Astrocyte (in vitro differentiated cells and primary cell): ENCODE data around the gene NIP7. TPM values are rescaled to one million over a fixed set of nuclear protein-coding genes. Genes with fewer than 3 reads are reported as not detected.

Experiments used
- DNase-seq: peaks from one replicate; pipeline ENCODE4 v3.0.0-alpha.2; 2010; ENCODE audit warnings: low read depth
- FAIRE-seq: peaks from 2 replicates; lab custom pipeline; 2011; peaks lifted over from hg19 to GRCh38; lab: Jason Lieb, UNC
- H2AFZ ChIP-seq: 2 replicates; pipeline ENCODE4 v1.6.0; 2012; ENCODE audit warnings: low read depth, low read length, inconsistent platforms
- H3K27ac ChIP-seq: 2 replicates; pipeline ENCODE4 v1.5.1; 2011; ENCODE audit warnings: low read depth, low read length, inconsistent platforms
- H3K27me3 ChIP-seq: 2 replicates; pipeline ENCODE4 v1.6.0; 2011; ENCODE audit warnings: low read length, inconsistent platforms; ENCODE audit not compliant: insufficient read depth
- H3K36me3 ChIP-seq: 2 replicates; pipeline ENCODE4 v1.5.1; 2011; ENCODE audit warnings: low read length, inconsistent platforms; ENCODE audit not compliant: insufficient read depth
- H3K4me1 ChIP-seq: 2 replicates; pipeline ENCODE4 v1.5.1; 2011; ENCODE audit warnings: low read length, inconsistent platforms; ENCODE audit not compliant: insufficient read depth
- H3K4me2 ChIP-seq: 2 replicates; pipeline ENCODE4 v1.6.0; 2012; ENCODE audit warnings: low read length, inconsistent platforms
- H3K4me3 ChIP-seq: 2 replicates; pipeline ENCODE4 v1.5.1; 2011; ENCODE audit warnings: low read depth, mild to moderate bottlenecking, low read length, inconsistent platforms; ENCODE audit not compliant: insufficient read depth
- H3K79me2 ChIP-seq: 2 replicates; pipeline ENCODE4 v1.6.0; 2012; ENCODE audit warnings: mild to moderate bottlenecking, low read length, inconsistent platforms; ENCODE audit not compliant: insufficient read depth
- H3K9ac ChIP-seq: 2 replicates; pipeline ENCODE4 v1.6.0; 2012; ENCODE audit warnings: mild to moderate bottlenecking, low read length, inconsistent platforms
- H3K9me3 ChIP-seq: 2 replicates; pipeline ENCODE4 v1.5.1; 2012; ENCODE audit warnings: low read depth, mild to moderate bottlenecking, low read length, inconsistent platforms; ENCODE audit not compliant: insufficient read depth
- H4K20me1 ChIP-seq: 2 replicates; pipeline ENCODE4 v1.6.0; 2012; ENCODE audit warnings: low read length, inconsistent platforms; ENCODE audit not compliant: insufficient read depth
- H3K27ac Mint-ChIP-seq: one replicate; pipeline ENCODE4 v1.8.0; 2021; ENCODE audit warnings: mild to moderate bottlenecking, mixed read lengths; ENCODE audit not compliant: unreplicated experiment
- H3K27me3 Mint-ChIP-seq: one replicate; pipeline ENCODE4 v1.8.0; 2021; ENCODE audit warnings: low read depth, mixed read lengths; ENCODE audit not compliant: unreplicated experiment
- H3K36me3 Mint-ChIP-seq: one replicate; pipeline ENCODE4 v1.8.0; 2021; ENCODE audit warnings: low read depth, mixed read lengths; ENCODE audit not compliant: unreplicated experiment
- H3K4me1 Mint-ChIP-seq: one replicate; pipeline ENCODE4 v1.8.0; 2021; ENCODE audit warnings: low read depth, mixed read lengths; ENCODE audit not compliant: unreplicated experiment
- H3K4me3 Mint-ChIP-seq: one replicate; pipeline ENCODE4 v1.8.0; 2021; ENCODE audit warnings: mild to moderate bottlenecking, moderate library complexity, mixed read lengths; ENCODE audit not compliant: unreplicated experiment
- H3K9me3 Mint-ChIP-seq: one replicate; pipeline ENCODE4 v1.8.0; 2021; ENCODE audit warnings: mild to moderate bottlenecking, mixed read lengths; ENCODE audit not compliant: unreplicated experiment
- EZH2 ChIP-seq: IDR thresholded peaks from 2 replicates; pipeline ENCODE4 v1.6.1; 2012; ENCODE audit warnings: mild to moderate bottlenecking, low read length, inconsistent platforms; ENCODE audit not compliant: insufficient read depth
- total RNA-seq: library from RNA; stranded (reverse); gene quantifications from 2 replicates; pipeline ENCODE4 v1.2.1, GENCODE V29; 2021
- TF ChIP-seq, protein P1 (sequence below): IDR thresholded peaks from 2 replicates; pipeline ENCODE4 v1.5.1; 2011; ENCODE audit warnings: low read depth, mild to moderate bottlenecking, inconsistent platforms, low read length, moderate library complexity; ENCODE audit not compliant: insufficient read depth

Gene NIP7
- total RNA-seq, 1 donor from 2014 or later: 35.7 TPM

DNA sequence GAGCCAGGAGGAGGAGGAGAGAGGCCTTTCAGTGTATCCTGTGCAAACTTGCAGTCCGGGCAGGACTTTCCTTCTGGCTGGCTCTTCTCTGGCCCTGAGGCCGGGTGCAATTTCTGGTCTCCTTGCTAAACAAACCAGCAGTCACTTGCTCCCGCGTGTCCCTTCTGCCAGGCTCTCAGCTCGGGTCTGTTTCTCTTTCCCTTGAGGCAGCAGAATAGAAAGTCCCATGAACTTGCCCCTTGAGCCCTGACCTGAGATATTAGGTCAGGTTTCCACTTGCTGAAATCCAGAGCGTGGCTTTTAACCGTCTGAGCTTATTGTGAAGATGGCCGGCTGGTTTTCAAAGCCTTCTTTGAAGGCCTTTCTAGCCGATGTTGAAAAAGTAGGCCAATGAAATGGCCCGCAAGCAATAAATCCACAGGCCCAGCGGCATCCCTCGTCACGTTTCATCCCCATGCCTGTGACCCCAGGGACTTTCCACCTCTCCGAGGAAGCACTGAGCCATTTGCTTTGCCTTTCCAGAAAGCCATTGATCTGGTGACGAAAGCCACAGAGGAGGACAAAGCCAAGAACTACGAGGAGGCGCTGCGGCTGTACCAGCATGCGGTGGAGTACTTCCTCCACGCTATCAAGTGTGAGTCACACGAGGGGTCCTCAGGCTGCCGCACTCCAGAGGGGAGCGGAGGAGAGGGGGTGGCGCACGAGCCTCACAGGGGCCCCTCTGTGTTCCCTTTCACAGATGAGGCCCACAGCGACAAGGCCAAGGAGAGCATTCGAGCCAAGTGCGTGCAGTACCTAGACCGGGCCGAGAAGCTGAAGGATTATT is 23.9 kb upstream of the NIP7 start:
- Histone ChIP-seq H3K4me3 (no peak overlapping the region), H3K27ac (no peak overlapping the region), H4K20me1 (peaks cover 61% of the 10 kb centered on the region), H2AFZ (no peak overlapping the region), H3K9ac (no peak overlapping the region), H3K4me2 (no peak overlapping the region), H3K79me2 (peaks cover 60% of the 10 kb centered on the region), H3K9me3 (no peaks in the 10 kb centered on the region), H3K36me3 (peaks cover 32% of the 10 kb centered on the region), H3K27me3 (no peaks in the 10 kb centered on the region), H3K4me1 (peaks cover 13% of the 10 kb centered on the region)
- peaks cover 12% of the 10 kb centered on the region for H3K36me3 Mint-ChIP-seq
- H3K27me3 Mint-ChIP-seq: no peaks in the 10 kb centered on the region
- H3K9me3 Mint-ChIP-seq: no peaks in the 10 kb centered on the region
- H3K4me1 Mint-ChIP-seq: no peaks in the 10 kb centered on the region
- TF ChIP-seq EZH2: no peak
- TF ChIP-seq, protein P1, sequence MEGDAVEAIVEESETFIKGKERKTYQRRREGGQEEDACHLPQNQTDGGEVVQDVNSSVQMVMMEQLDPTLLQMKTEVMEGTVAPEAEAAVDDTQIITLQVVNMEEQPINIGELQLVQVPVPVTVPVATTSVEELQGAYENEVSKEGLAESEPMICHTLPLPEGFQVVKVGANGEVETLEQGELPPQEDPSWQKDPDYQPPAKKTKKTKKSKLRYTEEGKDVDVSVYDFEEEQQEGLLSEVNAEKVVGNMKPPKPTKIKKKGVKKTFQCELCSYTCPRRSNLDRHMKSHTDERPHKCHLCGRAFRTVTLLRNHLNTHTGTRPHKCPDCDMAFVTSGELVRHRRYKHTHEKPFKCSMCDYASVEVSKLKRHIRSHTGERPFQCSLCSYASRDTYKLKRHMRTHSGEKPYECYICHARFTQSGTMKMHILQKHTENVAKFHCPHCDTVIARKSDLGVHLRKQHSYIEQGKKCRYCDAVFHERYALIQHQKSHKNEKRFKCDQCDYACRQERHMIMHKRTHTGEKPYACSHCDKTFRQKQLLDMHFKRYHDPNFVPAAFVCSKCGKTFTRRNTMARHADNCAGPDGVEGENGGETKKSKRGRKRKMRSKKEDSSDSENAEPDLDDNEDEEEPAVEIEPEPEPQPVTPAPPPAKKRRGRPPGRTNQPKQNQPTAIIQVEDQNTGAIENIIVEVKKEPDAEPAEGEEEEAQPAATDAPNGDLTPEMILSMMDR: no peak
- no peak for FAIRE-seq
- no peak overlapping the region for H3K4me3 Mint-ChIP-seq
- DNase-seq: no peak
- no peak overlapping the region for H3K27ac Mint-ChIP-seq

DNA sequence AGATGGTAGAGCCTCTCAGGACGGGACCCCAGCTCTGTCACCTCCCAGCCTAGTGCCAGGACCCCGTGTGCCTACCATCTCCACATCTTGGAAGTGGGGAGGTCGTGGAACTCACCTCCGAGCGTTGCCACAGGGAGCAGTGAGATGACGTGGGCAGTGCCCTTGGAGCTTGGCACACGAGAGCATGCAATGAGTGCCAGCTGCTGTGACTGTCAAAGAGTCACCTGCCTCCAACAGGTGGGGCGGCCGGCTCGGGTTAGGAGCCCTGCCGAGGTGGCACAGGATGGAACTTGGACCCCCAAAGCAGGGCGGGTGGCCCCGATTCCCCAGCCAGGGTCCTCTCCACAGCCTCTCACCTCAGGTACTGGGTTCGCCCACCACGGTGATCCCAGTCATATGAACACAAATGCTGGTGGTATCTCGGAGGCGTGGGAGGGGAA is 23.0 kb upstream of the NIP7 start:
- no peaks in the 10 kb centered on the region for H3K27me3 Mint-ChIP-seq
- FAIRE-seq (no peak), DNase-seq (no peak)
- Histone ChIP-seq H2AFZ (no peak overlapping the region), H3K27ac (no peak overlapping the region), H4K20me1 (peaks cover 70% of the 10 kb centered on the region), H3K4me2 (no peak overlapping the region), H3K79me2 (peaks cover 64% of the 10 kb centered on the region), H3K36me3 (peaks cover 38% of the 10 kb centered on the region), H3K9me3 (no peaks in the 10 kb centered on the region), H3K4me1 (peaks cover 10% of the 10 kb centered on the region), H3K4me3 (no peak overlapping the region), H3K27me3 (no peaks in the 10 kb centered on the region), H3K9ac (no peak overlapping the region)
- H3K27ac Mint-ChIP-seq: no peak overlapping the region
- H3K9me3 Mint-ChIP-seq: no peaks in the 10 kb centered on the region
- no peaks in the 10 kb centered on the region for H3K4me1 Mint-ChIP-seq
- H3K4me3 Mint-ChIP-seq: no peak overlapping the region
- TF ChIP-seq EZH2: no peak
- TF ChIP-seq, protein P1: no peak
- H3K36me3 Mint-ChIP-seq: peaks cover 20% of the 10 kb centered on the region
